ENCODE measurements around the gene NINJ1. TPM values are rescaled to one million over a fixed set of nuclear protein-coding genes. Genes with fewer than 3 reads are reported as not detected.
A peak's percentile ranks its signal among the peaks of the same experiment; 100 is the strongest.
"Not testable (repeated sequence)": the region's sequence is repeated elsewhere in the genome, so short reads cannot be mapped to it uniquely, and the experiment has no call there.

Gene NINJ1
- polyA plus RNA-seq, 2 donors, result 14.9 to 21.7 TPM

DNA sequence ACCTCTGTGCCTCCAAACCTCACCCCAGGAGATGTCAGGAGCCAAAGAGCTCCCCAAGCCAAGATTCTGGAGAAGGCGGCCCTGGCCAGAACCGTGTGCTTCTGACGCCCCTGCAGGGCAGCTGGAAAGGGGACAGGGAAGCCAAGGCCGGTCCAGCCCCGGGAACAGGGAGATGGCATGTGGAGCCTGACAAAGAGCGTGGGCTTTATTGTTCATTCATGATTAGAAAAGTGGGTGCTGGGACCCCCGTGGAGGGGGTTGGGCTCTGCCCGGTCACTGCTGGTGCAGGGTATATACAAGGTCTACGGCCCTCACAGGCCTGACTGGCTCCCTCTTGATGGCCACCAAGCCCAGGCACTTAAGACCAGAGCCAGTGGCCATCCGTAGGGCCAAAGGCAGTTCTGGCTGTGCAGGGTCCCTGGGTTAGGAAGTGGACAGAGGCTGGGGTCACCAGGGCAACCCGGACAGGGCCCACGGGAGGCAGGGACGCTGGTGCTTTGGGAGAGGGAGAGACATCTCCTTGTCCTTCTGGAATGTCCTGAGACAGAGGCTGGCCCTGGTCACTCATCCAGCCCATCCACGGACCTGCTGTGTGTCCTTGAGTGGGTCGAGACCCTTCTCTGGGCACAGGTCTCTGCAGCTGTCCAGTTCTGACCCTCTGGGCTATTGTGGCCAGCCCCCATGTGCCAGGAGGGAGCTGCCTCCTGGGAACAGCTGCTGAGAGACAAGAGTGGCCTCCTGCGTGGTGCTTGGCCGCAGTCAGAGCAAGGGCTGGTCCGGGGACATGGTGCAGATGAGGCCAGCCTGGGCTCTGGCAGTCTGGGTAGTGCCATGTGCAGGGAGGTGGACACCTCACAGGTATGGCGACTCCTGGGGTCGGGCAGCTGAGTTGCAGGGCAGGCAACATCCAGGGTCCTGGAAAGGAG is 12.5 kb downstream of the NINJ1 start:
- 83% methylated on average over 20 of the region's 20 CpGs for WGBS, 2 donors
- Histone ChIP-seq H3K4me3 (ENCODE audit: low read depth in 1 of 2, low read length in 2 of 2) (no peak overlapping the region), H3K27ac (ENCODE audit: low read depth in 2 of 2, low read length in 1 of 2) (no peak overlapping the region), H3K4me1 (ENCODE audit: control insufficient read depth in 2 of 2, insufficient read depth in 2 of 2, low read length in 1 of 2) (peaks cover 8 to 14% of the 10 kb centered on the region in 2 donors), H3K36me3 (ENCODE audit: control insufficient read depth in 2 of 2, insufficient read depth in 2 of 2, low read length in 1 of 2) (peaks cover 4 to 14% of the 10 kb centered on the region in 2 donors), H3K27me3 (ENCODE audit: control insufficient read depth in 1 of 2, insufficient read depth in 2 of 2, low read length in 2 of 2) (no peaks in the 10 kb centered on the region), H3K9me3 (ENCODE audit: control insufficient read depth in 2 of 2, insufficient read depth in 1 of 2, low read depth in 1 of 2, low read length in 1 of 2) (no peaks in the 10 kb centered on the region)

DNA sequence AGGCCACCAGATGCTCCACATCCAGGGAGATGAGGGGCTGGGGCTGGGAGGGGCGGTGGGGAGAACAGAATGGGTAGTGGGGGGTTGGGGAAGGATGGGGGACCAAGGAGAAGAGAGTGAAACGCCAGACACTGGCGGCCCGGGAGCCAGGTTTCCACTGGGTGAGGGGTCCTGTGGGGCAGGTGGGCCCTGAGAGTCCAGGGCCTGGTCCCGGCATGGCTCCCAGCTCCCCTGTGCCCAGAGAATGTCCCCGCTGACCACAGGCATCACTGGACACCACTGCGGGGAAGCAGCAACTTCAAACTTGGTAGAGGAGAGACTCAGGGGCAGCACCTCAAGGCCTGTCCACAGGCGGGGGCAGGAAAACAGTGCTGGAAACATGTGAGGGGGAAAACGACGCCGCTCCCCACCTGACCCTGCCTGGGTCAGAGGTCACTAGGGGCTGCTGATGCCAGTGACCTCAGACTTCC is 13.2 kb downstream of the NINJ1 start:
- H3K27me3 ChIP-seq (ENCODE audit: control insufficient read depth in 1 of 2, insufficient read depth in 2 of 2, low read length in 2 of 2), result no peaks in the 10 kb centered on the region
- peak overlapping the region in 1 of 2 donors; percentile 66 for H3K27ac ChIP-seq (ENCODE audit: low read depth in 2 of 2, low read length in 1 of 2)
- WGBS, 2 donors, result 88 to 94% methylated on average over 11 of the region's 11 CpGs
- no peak overlapping the region for H3K4me3 ChIP-seq (ENCODE audit: low read depth in 1 of 2, low read length in 2 of 2)
- peaks cover 5 to 10% of the 10 kb centered on the region in 2 donors for H3K4me1 ChIP-seq (ENCODE audit: control insufficient read depth in 2 of 2, insufficient read depth in 2 of 2, low read length in 1 of 2)
- H3K9me3 ChIP-seq (ENCODE audit: control insufficient read depth in 2 of 2, insufficient read depth in 1 of 2, low read depth in 1 of 2, low read length in 1 of 2), result no peaks in the 10 kb centered on the region
- H3K36me3 ChIP-seq (ENCODE audit: control insufficient read depth in 2 of 2, insufficient read depth in 2 of 2, low read length in 1 of 2), result peaks cover 4 to 14% of the 10 kb centered on the region in 2 donors

DNA sequence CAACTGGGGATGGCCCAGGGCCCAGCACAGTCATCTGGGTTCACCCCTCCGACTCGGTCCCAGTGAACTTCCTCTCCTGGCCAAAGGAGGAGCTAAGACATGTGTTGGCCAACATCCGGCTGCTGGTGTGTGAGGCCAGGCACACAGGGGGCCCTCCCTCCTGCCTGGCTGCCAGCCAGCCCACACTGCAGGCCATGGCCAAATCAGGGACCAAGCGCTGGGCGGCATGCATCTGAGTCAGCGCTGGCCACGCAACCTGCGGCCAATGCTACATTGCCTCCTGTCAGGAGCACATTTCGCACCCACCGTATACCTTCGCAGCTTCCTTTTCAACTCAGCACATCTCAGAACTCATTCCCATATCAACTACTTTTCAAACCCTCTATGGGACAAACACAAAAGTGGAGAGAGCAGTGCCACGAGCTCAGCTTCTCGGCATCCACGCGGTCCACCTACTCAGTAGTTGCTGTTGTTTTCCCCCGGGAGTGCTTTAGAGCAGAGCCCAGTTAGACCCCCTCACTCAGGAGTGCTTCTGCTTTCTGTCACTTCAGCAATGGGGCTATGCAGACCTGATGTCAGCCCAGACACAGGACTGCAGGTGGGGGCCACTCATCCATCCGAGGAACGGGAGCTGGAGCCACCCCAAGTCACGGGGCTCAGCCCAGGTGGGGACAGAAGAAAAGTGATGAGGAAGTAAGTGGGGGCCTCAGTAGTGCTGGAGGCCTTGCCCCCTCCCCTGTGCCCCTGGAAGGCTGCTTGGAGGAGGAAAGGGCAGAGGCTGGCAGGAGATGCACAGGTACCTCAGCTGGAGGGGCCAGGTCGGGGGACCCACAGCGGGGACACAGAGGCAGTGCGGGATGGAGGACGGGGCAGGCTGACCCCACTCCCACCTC is 13.9 kb downstream of the NINJ1 start:
- no peak overlapping the region for H3K4me3 ChIP-seq (ENCODE audit: low read depth in 1 of 2, low read length in 2 of 2)
- peaks cover 4 to 14% of the 10 kb centered on the region in 2 donors for H3K36me3 ChIP-seq (ENCODE audit: control insufficient read depth in 2 of 2, insufficient read depth in 2 of 2, low read length in 1 of 2)
- H3K4me1 ChIP-seq (ENCODE audit: control insufficient read depth in 2 of 2, insufficient read depth in 2 of 2, low read length in 1 of 2), result peaks cover 5 to 10% of the 10 kb centered on the region in 2 donors
- peak overlapping the region in 1 of 2 donors; percentile 66 for H3K27ac ChIP-seq (ENCODE audit: low read depth in 2 of 2, low read length in 1 of 2)
- no peaks in the 10 kb centered on the region for H3K27me3 ChIP-seq (ENCODE audit: control insufficient read depth in 1 of 2, insufficient read depth in 2 of 2, low read length in 2 of 2)
- WGBS, 2 donors, result 48% methylated on average over 23 of the region's 23 CpGs
- no peaks in the 10 kb centered on the region for H3K9me3 ChIP-seq (ENCODE audit: control insufficient read depth in 2 of 2, insufficient read depth in 1 of 2, low read depth in 1 of 2, low read length in 1 of 2)

DNA sequence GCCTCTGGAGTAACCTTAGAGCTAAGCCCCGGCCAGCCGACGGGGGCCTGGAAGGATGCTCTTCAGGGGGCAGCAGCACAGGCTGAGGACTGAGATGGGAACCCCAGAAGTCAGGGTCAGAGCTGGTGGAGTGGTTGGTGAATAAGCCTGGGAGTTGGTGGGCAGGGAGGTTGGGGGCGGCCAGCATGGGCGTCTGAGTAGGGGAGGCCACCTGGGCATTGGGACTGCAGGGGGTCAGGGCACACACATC is 14.4 kb downstream of the NINJ1 start:
- WGBS, 2 donors, result 62 to 77% methylated on average over 5 of the region's 5 CpGs
- H3K36me3 ChIP-seq (ENCODE audit: control insufficient read depth in 2 of 2, insufficient read depth in 2 of 2, low read length in 1 of 2), result peaks cover 2 to 10% of the 10 kb centered on the region in 2 donors
- H3K27ac ChIP-seq (ENCODE audit: low read depth in 2 of 2, low read length in 1 of 2), result peak overlapping the region in 1 of 2 donors; percentile 61
- no peak overlapping the region for H3K4me3 ChIP-seq (ENCODE audit: low read depth in 1 of 2, low read length in 2 of 2)
- H3K27me3 ChIP-seq (ENCODE audit: control insufficient read depth in 1 of 2, insufficient read depth in 2 of 2, low read length in 2 of 2), result no peaks in the 10 kb centered on the region
- no peaks in the 10 kb centered on the region for H3K9me3 ChIP-seq (ENCODE audit: control insufficient read depth in 2 of 2, insufficient read depth in 1 of 2, low read depth in 1 of 2, low read length in 1 of 2)
- H3K4me1 ChIP-seq (ENCODE audit: control insufficient read depth in 2 of 2, insufficient read depth in 2 of 2, low read length in 1 of 2), result peaks cover 5 to 10% of the 10 kb centered on the region in 2 donors

GRCh38 chr9:93118863-93119702 is 15.0 kb downstream of the NINJ1 start:
- peak overlapping the region in 1 of 2 donors; percentile 61 for H3K27ac ChIP-seq (ENCODE audit: low read depth in 2 of 2, low read length in 1 of 2)

DNA sequence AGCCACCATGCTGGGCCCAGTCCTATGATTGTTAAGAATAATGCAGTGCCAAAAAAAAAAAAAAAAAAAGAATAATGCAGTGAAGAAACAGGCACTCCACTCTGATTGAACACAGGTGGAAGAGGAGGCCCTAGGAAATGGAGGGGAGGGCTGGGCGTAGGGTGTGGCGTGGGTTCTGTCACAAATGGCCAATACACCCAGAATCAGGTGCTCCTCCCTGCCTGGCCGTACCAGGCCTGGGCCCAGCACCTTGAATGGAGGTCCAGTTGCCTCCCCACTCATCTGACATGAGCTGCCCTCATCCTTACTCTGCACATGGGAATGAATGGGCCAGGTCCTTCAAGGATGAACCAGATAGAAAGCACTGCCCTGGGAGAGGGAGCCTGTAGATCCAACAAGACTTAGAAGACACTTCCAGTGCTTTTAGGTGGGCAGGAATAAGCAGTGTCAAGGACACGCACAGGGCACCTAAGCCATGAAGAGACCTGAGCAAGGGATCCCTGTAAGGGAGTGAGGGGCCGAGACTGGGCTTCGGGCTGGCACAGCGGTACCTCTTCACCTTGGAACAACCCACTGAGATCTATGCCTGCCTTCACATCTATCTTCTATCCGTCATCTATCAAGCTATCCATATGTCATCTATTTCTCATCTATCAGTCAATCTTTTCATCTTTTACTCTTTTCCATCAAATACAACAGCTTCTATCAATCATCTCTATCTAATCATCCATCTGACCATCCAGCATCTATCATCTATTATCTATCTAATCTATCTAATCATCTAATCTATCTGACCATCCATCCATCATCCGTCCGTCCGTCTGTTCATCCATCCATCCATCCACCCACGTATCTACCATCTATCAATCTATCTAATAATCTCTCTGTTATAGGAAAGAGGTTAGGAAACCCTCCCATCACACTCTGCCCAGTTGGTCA is 15.9 kb downstream of the NINJ1 start:
- H3K9me3 ChIP-seq (ENCODE audit: control insufficient read depth in 2 of 2, insufficient read depth in 1 of 2, low read depth in 1 of 2, low read length in 1 of 2), result no peaks in the 10 kb centered on the region
- H3K27ac ChIP-seq (ENCODE audit: low read depth in 2 of 2, low read length in 1 of 2), result no peak overlapping the region
- H3K27me3 ChIP-seq (ENCODE audit: control insufficient read depth in 1 of 2, insufficient read depth in 2 of 2, low read length in 2 of 2), result no peaks in the 10 kb centered on the region
- H3K4me1 ChIP-seq (ENCODE audit: control insufficient read depth in 2 of 2, insufficient read depth in 2 of 2, low read length in 1 of 2), result peaks cover 5 to 7% of the 10 kb centered on the region in 2 donors
- WGBS, 2 donors, result 87 to 88% methylated on average over 12 of the region's 12 CpGs
- H3K4me3 ChIP-seq (ENCODE audit: low read depth in 1 of 2, low read length in 2 of 2), result no peak overlapping the region
- peaks cover 0 to 19% of the 10 kb centered on the region in 2 donors for H3K36me3 ChIP-seq (ENCODE audit: control insufficient read depth in 2 of 2, insufficient read depth in 2 of 2, low read length in 1 of 2)

More at GRCh38 chr9:93118863-93119702, 15.0 kb downstream of the NINJ1 start:
- Histone ChIP-seq H3K4me1 (ENCODE audit: control insufficient read depth in 2 of 2, insufficient read depth in 2 of 2, low read length in 1 of 2) (peaks cover 5 to 10% of the 10 kb centered on the region in 2 donors), H3K9me3 (ENCODE audit: control insufficient read depth in 2 of 2, insufficient read depth in 1 of 2, low read depth in 1 of 2, low read length in 1 of 2) (no peaks in the 10 kb centered on the region), H3K4me3 (ENCODE audit: low read depth in 1 of 2, low read length in 2 of 2) (no peak overlapping the region), H3K27me3 (ENCODE audit: control insufficient read depth in 1 of 2, insufficient read depth in 2 of 2, low read length in 2 of 2) (no peaks in the 10 kb centered on the region), H3K36me3 (ENCODE audit: control insufficient read depth in 2 of 2, insufficient read depth in 2 of 2, low read length in 1 of 2) (peaks cover 0 to 14% of the 10 kb centered on the region in 2 donors)
- 86 to 87% methylated on average over 12 of the region's 12 CpGs for WGBS, 2 donors

DNA sequence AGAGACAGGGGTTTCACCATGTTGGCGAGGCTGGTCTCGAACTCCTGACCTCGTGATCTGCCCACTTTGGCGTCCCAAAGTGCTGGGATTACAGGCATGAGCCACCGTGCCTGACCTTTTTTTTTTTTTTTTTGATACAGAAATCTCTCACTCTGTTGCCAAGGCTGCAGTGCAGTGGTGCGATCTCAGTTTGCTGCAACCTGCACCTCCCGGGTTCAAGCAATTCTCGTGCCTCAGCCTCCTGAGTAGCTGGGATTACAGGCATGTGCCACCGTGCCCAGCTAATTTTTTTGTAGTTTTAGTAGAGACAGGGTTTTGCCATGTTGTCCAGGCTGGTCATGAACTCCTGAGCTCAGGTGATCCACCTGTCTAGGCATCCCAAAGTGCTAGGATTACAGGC is 16.5 kb downstream of the NINJ1 start:
- not testable (repeated sequence) for H3K27ac ChIP-seq (ENCODE audit: low read depth in 2 of 2, low read length in 1 of 2)
- WGBS, 2 donors, result 84 to 90% methylated on average over 9 of the region's 9 CpGs
- peaks cover 0 to 23% of the 10 kb centered on the region in 2 donors for H3K36me3 ChIP-seq (ENCODE audit: control insufficient read depth in 2 of 2, insufficient read depth in 2 of 2, low read length in 1 of 2)

GRCh38 chr9:93116072-93116961 is 17.7 kb downstream of the NINJ1 start:
- Histone ChIP-seq H3K4me3 (ENCODE audit: low read depth in 1 of 2, low read length in 2 of 2) (no peak overlapping the region), H3K36me3 (ENCODE audit: control insufficient read depth in 2 of 2, insufficient read depth in 2 of 2, low read length in 1 of 2) (peaks cover 0 to 26% of the 10 kb centered on the region in 2 donors), H3K27ac (ENCODE audit: low read depth in 2 of 2, low read length in 1 of 2) (peak overlapping the region in 1 of 2 donors; percentile 48), H3K27me3 (ENCODE audit: control insufficient read depth in 1 of 2, insufficient read depth in 2 of 2, low read length in 2 of 2) (no peaks in the 10 kb centered on the region), H3K4me1 (ENCODE audit: control insufficient read depth in 2 of 2, insufficient read depth in 2 of 2, low read length in 1 of 2) (peaks cover 5 to 7% of the 10 kb centered on the region in 2 donors), H3K9me3 (ENCODE audit: control insufficient read depth in 2 of 2, insufficient read depth in 1 of 2, low read depth in 1 of 2, low read length in 1 of 2) (no peaks in the 10 kb centered on the region)
- WGBS, 2 donors, result 64 to 70% methylated on average over 17 of the region's 17 CpGs

More for the DNA sequence above, 16.5 kb downstream of the NINJ1 start:
- not testable (repeated sequence) for H3K4me1 ChIP-seq (ENCODE audit: control insufficient read depth in 2 of 2, insufficient read depth in 2 of 2, low read length in 1 of 2); H3K27me3 ChIP-seq (ENCODE audit: control insufficient read depth in 1 of 2, insufficient read depth in 2 of 2, low read length in 2 of 2); H3K4me3 ChIP-seq (ENCODE audit: low read depth in 1 of 2, low read length in 2 of 2); H3K9me3 ChIP-seq (ENCODE audit: control insufficient read depth in 2 of 2, insufficient read depth in 1 of 2, low read depth in 1 of 2, low read length in 1 of 2)
